Measurements from ENCODE around the gene NPLOC4. TPM values are rescaled to one million over a fixed set of nuclear protein-coding genes. Genes with fewer than 3 reads are reported as not detected.

The NPLOC4 gene
- total RNA-seq, 1 experiment from 2014 or later = 83.9 TPM

- no peak for DNase-seq (ENCODE audit: unreplicated experiment)
- ChIA-PET POLR2A (no interaction called here), CTCF (no interaction called here)
- Mint-ChIP-seq H3K27me3 (ENCODE audit: insufficient read depth, unreplicated experiment) (no peaks in the 10 kb centered on the region), H3K4me3 (ENCODE audit: unreplicated experiment) (no peak overlapping the region), H3K36me3 (ENCODE audit: insufficient read depth, unreplicated experiment) (peaks cover 6% of the 10 kb centered on the region), H3K4me1 (ENCODE audit: insufficient read depth, unreplicated experiment) (no peaks in the 10 kb centered on the region), H3K27ac (ENCODE audit: low read depth, unreplicated experiment) (no peak overlapping the region), H3K9me3 (ENCODE audit: unreplicated experiment) (no peaks in the 10 kb centered on the region)
- BruUV-seq (replicated peaks) = no TSS peak
- TF ChIP-seq, protein P1, sequence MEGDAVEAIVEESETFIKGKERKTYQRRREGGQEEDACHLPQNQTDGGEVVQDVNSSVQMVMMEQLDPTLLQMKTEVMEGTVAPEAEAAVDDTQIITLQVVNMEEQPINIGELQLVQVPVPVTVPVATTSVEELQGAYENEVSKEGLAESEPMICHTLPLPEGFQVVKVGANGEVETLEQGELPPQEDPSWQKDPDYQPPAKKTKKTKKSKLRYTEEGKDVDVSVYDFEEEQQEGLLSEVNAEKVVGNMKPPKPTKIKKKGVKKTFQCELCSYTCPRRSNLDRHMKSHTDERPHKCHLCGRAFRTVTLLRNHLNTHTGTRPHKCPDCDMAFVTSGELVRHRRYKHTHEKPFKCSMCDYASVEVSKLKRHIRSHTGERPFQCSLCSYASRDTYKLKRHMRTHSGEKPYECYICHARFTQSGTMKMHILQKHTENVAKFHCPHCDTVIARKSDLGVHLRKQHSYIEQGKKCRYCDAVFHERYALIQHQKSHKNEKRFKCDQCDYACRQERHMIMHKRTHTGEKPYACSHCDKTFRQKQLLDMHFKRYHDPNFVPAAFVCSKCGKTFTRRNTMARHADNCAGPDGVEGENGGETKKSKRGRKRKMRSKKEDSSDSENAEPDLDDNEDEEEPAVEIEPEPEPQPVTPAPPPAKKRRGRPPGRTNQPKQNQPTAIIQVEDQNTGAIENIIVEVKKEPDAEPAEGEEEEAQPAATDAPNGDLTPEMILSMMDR (IDR thresholded peaks at IDR 0.05; ENCODE audit: unreplicated experiment) = no peak
- intact Hi-C loops (cut with micrococcal nuclease) = no loop called here
These were observed 110.0 kb downstream of the NPLOC4 start for GRCh38 chr17:81526662-81527571.

- BruUV-seq (replicated peaks) = no TSS peak
- peaks cover 6% of the 10 kb centered on the region for H3K36me3 Mint-ChIP-seq (ENCODE audit: insufficient read depth, unreplicated experiment)
- no peak overlapping the region for H3K4me3 Mint-ChIP-seq (ENCODE audit: unreplicated experiment)
- H3K9me3 Mint-ChIP-seq (ENCODE audit: unreplicated experiment) = no peaks in the 10 kb centered on the region
- CTCF ChIA-PET = no interaction called here
- H3K4me1 Mint-ChIP-seq (ENCODE audit: insufficient read depth, unreplicated experiment) = no peaks in the 10 kb centered on the region
- POLR2A ChIA-PET = no interaction called here
- intact Hi-C loops (cut with micrococcal nuclease) = no loop called here
- no peak for DNase-seq (ENCODE audit: unreplicated experiment)
- no peaks in the 10 kb centered on the region for H3K27me3 Mint-ChIP-seq (ENCODE audit: insufficient read depth, unreplicated experiment)
- TF ChIP-seq, protein P1 (IDR thresholded peaks at IDR 0.05; ENCODE audit: unreplicated experiment) = no peak
- no peak overlapping the region for H3K27ac Mint-ChIP-seq (ENCODE audit: low read depth, unreplicated experiment)
These were observed 112.1 kb downstream of the NPLOC4 start for GRCh38 chr17:81524865-81525159.

DNA sequence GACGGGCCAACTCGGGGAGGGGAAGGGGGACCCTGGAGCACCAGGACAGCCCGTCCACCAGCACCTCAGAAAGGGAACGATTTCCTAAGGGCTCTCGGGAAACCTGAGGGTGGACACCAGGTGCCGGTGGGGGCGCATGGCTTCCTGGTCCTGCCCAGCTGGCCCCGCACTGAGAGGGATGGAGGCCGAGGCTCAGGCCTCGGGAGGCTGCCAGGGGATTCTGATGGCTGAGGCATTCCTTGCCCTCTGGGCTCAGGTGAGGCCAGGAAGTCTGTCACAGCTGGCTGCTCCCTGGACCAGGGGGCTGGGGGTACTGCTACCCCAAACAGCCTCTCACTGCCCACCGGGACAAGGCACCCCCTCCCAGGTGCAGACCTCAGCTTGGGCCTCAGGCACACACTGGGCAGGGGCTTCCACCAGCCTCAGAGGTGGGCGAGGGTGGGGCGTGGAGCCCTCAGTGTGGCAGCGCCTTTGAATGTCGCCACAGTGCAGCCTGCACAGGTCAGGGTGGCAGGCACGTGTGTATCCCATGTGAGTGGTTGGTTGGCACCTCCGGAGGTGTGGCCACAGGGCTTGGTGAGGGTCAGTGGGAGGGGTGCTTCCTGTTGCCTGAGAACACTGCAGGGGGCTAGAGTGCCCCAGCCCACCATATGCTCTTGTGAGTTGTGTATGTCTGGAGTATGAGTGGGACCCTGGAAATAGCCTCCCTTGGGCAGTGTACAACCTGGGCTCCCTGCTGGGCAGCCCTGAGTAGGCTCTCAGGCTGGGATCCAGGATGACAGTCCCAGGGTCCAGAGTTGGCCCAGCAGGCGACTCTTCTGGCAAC is 112.7 kb downstream of the NPLOC4 start:
- peaks cover 6% of the 10 kb centered on the region for H3K36me3 Mint-ChIP-seq (ENCODE audit: insufficient read depth, unreplicated experiment)
- intact Hi-C loops (cut with micrococcal nuclease) = no loop called here
- no peaks in the 10 kb centered on the region for H3K4me1 Mint-ChIP-seq (ENCODE audit: insufficient read depth, unreplicated experiment)
- CTCF ChIA-PET = no interaction called here
- BruUV-seq (replicated peaks) = no TSS peak
- POLR2A ChIA-PET = no interaction called here
- H3K9me3 Mint-ChIP-seq (ENCODE audit: unreplicated experiment) = no peaks in the 10 kb centered on the region
- no peak for DNase-seq (ENCODE audit: unreplicated experiment)
- no peaks in the 10 kb centered on the region for H3K27me3 Mint-ChIP-seq (ENCODE audit: insufficient read depth, unreplicated experiment)
- no peak overlapping the region for H3K4me3 Mint-ChIP-seq (ENCODE audit: unreplicated experiment)
- TF ChIP-seq, protein P1 (IDR thresholded peaks at IDR 0.05; ENCODE audit: unreplicated experiment) = no peak
- no peak overlapping the region for H3K27ac Mint-ChIP-seq (ENCODE audit: low read depth, unreplicated experiment)

- DNase-seq (ENCODE audit: unreplicated experiment) = peak; percentile 51
- no peaks in the 10 kb centered on the region for H3K27me3 Mint-ChIP-seq (ENCODE audit: insufficient read depth, unreplicated experiment)
- no peak overlapping the region for H3K4me3 Mint-ChIP-seq (ENCODE audit: unreplicated experiment)
- no peak overlapping the region for H3K27ac Mint-ChIP-seq (ENCODE audit: low read depth, unreplicated experiment)
- no peaks in the 10 kb centered on the region for H3K4me1 Mint-ChIP-seq (ENCODE audit: insufficient read depth, unreplicated experiment)
- intact Hi-C loops (cut with micrococcal nuclease) = no loop called here
- no TSS peak for BruUV-seq (replicated peaks)
- ChIA-PET CTCF (interaction anchor here (0.7 kb wide), 1 partner anchor 397 kb away, joined by 3 read pairs; no protein-coding TSS in a partner anchor), POLR2A (interaction anchor here (0.7 kb wide), 2 partner anchors 9 to 279 kb away, joined by 3 read pairs; no protein-coding TSS in a partner anchor)
- H3K9me3 Mint-ChIP-seq (ENCODE audit: unreplicated experiment) = no peaks in the 10 kb centered on the region
- peaks cover 6% of the 10 kb centered on the region for H3K36me3 Mint-ChIP-seq (ENCODE audit: insufficient read depth, unreplicated experiment)
- TF ChIP-seq, protein P1 (IDR thresholded peaks at IDR 0.05; ENCODE audit: unreplicated experiment) = no peak
These were observed 113.4 kb downstream of the NPLOC4 start for GRCh38 chr17:81523402-81524038.
